ENCODE results near the gene ARF5.

Gene ARF5

DNA sequence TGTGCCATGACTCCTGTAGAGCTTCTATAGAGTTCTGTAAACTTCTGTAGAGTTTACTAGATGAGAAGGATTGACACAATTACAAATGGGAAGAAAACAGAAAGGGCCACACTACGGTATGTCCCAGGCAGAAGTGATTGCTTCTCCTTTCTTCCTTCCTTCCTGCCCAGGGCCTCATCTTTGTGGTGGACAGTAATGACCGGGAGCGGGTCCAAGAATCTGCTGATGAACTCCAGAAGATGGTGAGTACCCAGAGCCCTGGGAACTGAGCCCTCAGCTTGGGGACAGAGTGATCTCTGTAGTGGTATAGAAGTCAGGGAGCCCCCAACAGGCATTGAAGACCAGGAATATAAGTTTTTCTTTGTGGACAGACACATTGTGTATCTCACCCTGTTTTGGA, 1.7 kb downstream of the ARF5 start:
- no peak for DNase-seq

- DNase-seq, result no peak
These were observed 3.0 kb downstream of the ARF5 start for GRCh38 chr7:127591189-127591588.

- no peak for DNase-seq
These were observed 3.4 kb downstream of the ARF5 start for GRCh38 chr7:127591591-127591990.

DNA sequence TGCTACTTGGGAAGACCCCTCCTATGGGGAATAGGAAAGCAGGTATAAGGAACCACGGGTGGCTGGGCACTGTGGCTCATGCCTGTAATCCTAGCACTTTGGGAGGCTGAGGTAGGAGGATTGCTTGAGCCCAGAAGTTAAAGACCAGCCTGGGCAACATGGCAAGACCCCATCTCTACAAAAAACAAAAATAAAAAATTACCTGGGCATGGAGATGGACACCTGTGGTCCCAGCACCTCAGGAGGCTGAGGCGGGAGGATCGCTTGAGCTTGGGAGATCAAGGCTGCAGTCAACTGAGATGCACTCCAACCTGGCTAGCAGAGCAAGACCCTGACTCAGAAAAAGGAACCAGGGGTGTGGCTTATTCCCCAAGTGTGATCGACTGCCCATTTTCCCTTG, 4.3 kb downstream of the ARF5 start:
- DNase-seq, result no peak

GRCh38 chr7:127594490-127594889, 6.3 kb downstream of the ARF5 start:
- no peak for DNase-seq

- DNase-seq, result no peak
These were observed 7.5 kb downstream of the ARF5 start for GRCh38 chr7:127595737-127596136.

DNA sequence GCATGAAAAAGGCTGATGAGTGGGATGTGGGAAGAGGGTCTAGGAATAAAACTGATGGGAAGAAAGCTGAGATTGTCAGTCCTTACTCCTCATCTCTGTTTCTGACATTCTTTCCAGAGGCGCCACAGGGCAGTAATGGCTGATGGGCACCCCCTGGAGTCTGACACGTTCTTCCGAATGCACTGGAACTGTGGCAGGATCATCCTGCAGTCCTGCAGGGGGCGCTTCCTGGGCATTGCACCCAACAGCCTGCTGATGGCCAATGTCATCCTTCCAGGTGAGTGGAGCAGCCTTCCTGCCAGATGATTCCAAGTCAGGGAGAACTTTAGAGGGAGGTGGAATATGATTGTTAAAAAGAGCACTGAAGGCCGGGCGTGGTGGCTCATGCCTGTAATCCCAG, 10.1 kb downstream of the ARF5 start:
- no peak for DNase-seq

- no peak for DNase-seq
These were observed 12.7 kb downstream of the ARF5 start for GRCh38 chr7:127600885-127601284.

DNA sequence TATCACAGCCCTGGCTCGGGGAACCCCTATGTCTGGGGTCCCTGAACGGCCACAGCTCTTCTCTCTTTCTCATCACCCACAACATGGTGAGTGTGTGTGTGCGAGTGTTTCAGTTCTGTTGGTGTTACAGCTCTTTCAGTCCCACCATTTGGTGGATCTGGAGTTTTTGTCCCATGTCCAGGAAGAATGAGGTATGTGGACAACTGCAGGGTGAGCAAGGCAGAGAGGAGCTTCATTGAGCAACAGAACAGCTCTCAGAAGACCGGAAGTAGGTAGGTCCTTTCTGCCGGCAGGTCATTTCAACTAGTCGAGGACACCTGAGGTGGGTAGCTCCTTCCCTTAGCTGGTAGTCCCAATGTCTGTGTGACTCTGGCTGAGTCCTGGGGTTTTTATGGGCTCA, 20.2 kb downstream of the ARF5 start:
- no peak for DNase-seq

GRCh38 chr7:127609297-127609696, 21.1 kb downstream of the ARF5 start:
- no peak for DNase-seq

DNA sequence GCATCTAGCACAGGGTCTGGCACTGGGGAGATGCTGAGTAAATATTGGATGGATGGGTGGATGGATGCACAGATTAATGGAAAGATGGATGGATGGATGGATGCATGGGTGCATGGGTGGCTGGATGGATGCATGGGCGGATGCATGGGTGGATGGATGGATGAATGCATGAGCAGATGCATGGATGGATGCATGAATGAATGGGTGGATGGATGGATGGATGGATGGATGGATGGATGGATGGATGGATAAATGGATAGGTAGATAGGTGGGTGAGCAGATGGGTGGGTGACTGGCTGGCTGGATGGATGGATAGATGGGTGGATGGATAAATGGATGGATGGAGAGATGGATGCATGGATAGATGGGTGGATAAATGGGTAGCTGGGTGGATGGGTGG, 24.1 kb downstream of the ARF5 start:
- no peak for DNase-seq

- no peak for DNase-seq
These were observed 28.5 kb downstream of the ARF5 start for GRCh38 chr7:127616724-127617123.

DNA sequence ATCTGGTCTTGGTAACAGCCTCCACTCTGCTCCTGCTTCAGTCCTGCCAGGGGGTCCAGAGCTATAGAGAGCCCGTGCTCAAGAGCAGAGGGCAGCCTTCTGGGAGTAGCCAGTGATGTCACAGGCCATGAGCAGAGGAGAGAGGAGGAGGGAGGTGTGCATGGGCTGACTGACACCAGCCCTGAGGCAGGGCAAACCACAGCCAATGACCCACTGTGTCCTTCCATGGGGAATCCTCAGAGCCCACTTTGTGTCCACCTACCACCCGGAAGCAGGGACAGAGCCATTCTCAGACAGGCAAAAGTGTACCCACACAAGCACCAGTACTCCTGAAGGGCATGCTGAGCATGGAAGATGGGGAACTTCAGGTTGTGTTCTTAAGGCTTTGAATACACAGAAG, 29.8 kb downstream of the ARF5 start, which contains the start of gene PAX4:
Gene PAX4, minus strand, starts transcription at position 101 of the 400 bp plus-strand sequence. CDS start 2,214 bp downstream, outside the sequence.
- DNase-seq, result no peak

GRCh38 chr7:127618775-127619174, 30.6 kb downstream of the ARF5 start:
- DNase-seq, result no peak

DNA sequence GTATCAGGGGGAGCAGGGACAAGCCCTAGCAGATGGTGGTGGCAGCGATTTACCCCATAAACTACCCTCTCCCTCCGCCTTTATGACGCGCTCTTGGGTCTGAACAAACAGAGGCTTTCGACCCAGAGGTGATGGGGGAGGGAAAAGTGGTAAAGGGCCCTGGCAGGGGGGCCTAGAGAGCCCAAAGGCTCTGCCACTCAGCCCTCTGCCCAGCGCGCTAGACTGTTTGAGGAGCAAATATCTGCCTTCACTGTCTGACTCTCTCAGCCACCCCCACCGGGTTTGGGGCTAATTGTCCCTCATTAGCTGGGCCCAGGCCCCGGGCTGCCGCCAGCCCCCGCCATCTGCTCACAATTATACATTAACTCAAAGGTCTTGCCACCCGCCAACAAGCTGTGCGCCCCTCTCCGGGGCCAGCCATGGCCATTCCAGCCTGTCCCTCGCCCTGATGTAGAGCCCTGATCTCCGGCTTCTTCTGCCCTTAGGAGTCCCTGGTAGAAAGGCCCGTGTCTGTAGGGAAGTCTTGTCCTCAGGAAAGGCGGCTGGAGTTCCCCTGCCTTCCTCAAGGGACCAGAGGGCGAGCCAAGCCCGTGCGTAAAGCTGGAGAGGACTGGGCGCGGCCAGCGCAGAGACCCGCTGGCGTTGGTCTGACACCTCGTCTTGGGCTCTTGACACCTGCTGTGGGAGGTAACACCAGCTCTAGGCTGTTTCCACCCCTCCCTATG, 31.6 kb downstream of the ARF5 start:
- DNase-seq, result no peak

GRCh38 chr7:127620406-127621233, 32.4 kb downstream of the ARF5 start:
- DNase-seq, result no peak

DNA sequence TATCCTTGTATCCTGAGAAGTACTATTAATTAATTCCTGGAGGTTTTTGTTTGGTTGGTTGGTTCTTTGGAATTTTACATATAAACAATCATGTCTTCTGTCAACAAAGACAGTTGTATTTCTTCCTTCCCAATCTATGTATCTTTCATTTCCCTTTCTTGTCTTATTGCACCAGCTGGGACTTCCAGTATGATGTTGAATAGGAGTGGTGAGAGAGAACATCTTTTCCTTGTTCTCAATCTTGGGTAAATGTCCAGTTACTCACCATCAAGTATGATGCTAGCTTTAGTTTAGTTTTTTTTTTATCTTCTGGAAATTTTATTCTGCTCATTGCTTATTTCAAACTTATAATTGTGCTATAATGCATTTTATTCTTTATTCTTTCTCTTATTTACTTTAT, 37.1 kb downstream of the ARF5 start:
- no peak for DNase-seq

GRCh38 chr7:127628445-127628844, 40.2 kb downstream of the ARF5 start:
- no peak for DNase-seq

- no peak for DNase-seq
These were observed 41.1 kb downstream of the ARF5 start for GRCh38 chr7:127629268-127629854.

DNA sequence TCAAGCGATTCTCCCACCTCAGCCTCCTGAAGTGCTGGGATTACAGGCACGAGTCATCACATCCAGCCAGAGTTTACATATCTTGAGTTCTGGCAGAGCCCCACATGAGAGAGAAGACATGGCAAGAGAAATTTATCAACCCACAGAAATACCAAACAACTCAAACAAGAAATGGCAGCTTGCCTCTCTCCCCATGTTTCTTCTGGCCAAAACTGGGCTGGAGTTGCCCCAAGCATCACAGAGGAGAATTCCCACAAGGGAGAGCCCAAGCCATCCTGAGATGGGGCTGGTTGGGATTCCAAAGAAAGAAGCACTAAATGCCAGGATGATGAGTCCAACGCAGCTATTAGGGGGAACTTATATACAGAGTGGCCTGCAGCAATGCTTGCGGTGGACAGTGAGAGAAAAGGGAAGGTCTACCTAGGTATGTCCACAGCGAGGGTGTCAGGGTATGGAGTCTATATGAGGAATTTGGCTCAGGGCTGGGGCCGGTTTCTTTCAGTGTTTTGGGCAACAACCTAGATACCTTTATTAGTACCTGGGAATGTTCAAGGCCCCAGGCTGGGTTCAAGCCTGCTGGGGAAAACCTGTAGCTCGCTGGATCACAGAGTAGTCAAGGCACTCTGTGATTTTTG, 44.2 kb downstream of the ARF5 start:
- no peak for DNase-seq

DNA sequence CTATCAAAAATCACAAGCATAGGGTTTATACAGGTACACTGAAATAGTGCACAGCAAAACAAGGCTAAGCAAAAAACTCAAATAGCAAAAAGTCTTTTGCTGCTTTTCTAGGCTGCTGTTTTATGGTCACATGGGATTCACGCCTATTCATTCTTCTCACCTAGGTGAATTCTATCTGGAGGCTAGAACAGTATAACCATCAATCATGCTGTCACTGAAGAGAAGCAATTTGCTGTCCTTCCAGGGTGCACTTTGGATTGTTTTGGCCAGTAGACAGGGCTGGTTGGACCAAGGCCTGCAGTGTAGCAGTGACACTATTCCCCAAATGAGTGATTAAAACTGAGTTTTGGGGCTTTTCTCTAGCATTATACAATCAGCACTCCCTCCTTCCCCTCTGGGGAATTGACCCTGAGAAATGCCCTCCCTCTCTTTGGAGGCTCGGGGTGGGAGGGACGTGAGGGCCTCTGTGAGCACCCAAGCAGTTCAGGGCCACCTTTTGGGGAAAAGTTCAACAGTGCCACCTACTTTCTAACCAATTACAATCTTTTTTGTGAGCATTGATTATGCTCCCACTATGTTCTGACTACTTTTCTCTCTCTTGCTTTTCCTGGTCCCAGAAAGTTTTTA, 47.6 kb downstream of the ARF5 start:
- DNase-seq, result no peak

DNA sequence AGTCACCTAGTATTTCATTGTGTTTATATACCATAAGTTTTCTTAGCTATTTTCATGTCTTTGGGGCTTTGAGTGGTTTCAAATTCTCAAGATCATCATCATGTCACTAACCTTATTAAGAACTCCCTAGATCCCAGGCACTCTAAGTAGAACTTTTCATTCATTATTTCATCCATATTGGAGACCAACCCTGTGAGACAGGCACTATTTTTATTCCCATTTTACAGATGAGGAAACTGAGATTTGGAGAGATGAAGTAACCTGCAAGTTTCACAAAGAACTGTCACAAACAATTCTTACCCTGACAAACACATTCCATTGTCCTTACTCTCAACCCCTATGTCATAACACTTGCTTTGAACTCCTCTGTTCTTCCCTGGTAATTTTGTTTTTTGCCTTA, 50.0 kb downstream of the ARF5 start:
- no peak for DNase-seq
